SK-N-SH (cell line): ENCODE data around the gene BNC2. TPM values are rescaled to one million over a fixed set of nuclear protein-coding genes. Genes with fewer than 3 reads are reported as not detected.

Experiments
- CTCF ChIA-PET: fragments of 300-600, 350-600 bp; formaldehyde crosslinking; extraction: SDS; loops from one replicate; lab custom pipeline; 2021; lab: Yijun Ruan, JAX
- POLR2A ChIA-PET: fragments of 350-600 bp; sonication (Branson Sonifier 250); formaldehyde crosslinking; extraction: SDS; loops from one replicate; lab custom pipeline; 2020; ENCODE audit warnings: antibody characterized with exemption, inconsistent platforms; lab: Yijun Ruan, JAX
- DNase-seq: peaks from one replicate; pipeline ENCODE4 v3.0.0; 2012
- H2AFZ ChIP-seq: fragments of 200-600 bp; sonication (generic); 2 replicates; pipeline ENCODE4 v1.8.1; 2016; ENCODE audit warnings: antibody characterized with exemption, mild to moderate bottlenecking, low read depth
- H3F3A ChIP-seq: fragments of 200-600 bp; sonication (generic); replicated peaks from 2 replicates; pipeline ENCODE3; 2016; ENCODE audit warnings: antibody characterized with exemption, mild to moderate bottlenecking; ENCODE audit not compliant: insufficient read depth
- H3K27ac ChIP-seq, 2 experiments: fragments of 200-500 bp in 1 of 2; fragments of 200-600 bp in 1 of 2; sonication (Bioruptor generic) in 1 of 2; sonication (generic), shearing (Covaris generic) in 1 of 2; 2 replicates each; pipeline versions ENCODE4 v1.5.1 to v1.6.1; 2014 to 2016; ENCODE audit warnings: low read depth in 2 of 2, inconsistent platforms in 1 of 2, low read length in 1 of 2, mild to moderate bottlenecking in 1 of 2, mixed read lengths in 1 of 2
- H3K27me3 ChIP-seq: fragments of 200-600 bp; sonication (generic), shearing (Covaris generic); 2 replicates; pipeline ENCODE4 v1.6.1; 2016; ENCODE audit warnings: mixed run types; ENCODE audit not compliant: insufficient read depth
- H3K36me3 ChIP-seq, 2 experiments: fragments of 200-500 bp in 1 of 2; fragments of 200-600 bp in 1 of 2; sonication (Bioruptor generic) in 1 of 2; sonication (generic) in 1 of 2; replicated peaks in 1 of 2; 2 replicates each; pipeline versions ENCODE3 to v1.5.1; 2014 to 2016; ENCODE audit warnings: low read length in 1 of 2, mild to moderate bottlenecking in 1 of 2; ENCODE audit not compliant: insufficient read depth in 2 of 2, control insufficient read depth in 1 of 2
- H3K4me1 ChIP-seq, 2 experiments: fragments of 200-500 bp in 1 of 2; fragments of 200-600 bp in 1 of 2; sonication (Bioruptor generic) in 1 of 2; sonication (generic), shearing (Covaris generic) in 1 of 2; 2 replicates each; pipeline versions ENCODE4 v1.5.1 to v1.6.1; 2014 to 2016; ENCODE audit warnings: low read depth in 1 of 2, low read length in 1 of 2, mixed run types in 1 of 2; ENCODE audit not compliant: insufficient read depth in 2 of 2, control insufficient read depth in 1 of 2
- H3K4me2 ChIP-seq: fragments of 200-600 bp; sonication (generic), shearing (Covaris generic); 2 replicates; pipeline ENCODE4 v1.6.1; 2017; ENCODE audit warnings: mixed run types
- H3K4me3 ChIP-seq, 2 experiments: fragments of 200-500 bp in 1 of 2; fragments of 200-600 bp in 1 of 2; sonication (Bioruptor generic) in 1 of 2; sonication (generic), shearing (Covaris generic) in 1 of 2; 2 replicates each; pipeline versions ENCODE4 v1.5.1 to v1.8.1; 2014 to 2016; ENCODE audit warnings: low read depth in 2 of 2, inconsistent platforms in 1 of 2, low read length in 1 of 2, mild to moderate bottlenecking in 1 of 2, mixed read lengths in 1 of 2, moderate library complexity in 1 of 2
- H3K79me2 ChIP-seq: fragments of 200-600 bp; sonication (generic); 2 replicates; pipeline ENCODE4 v1.8.1; 2017; ENCODE audit warnings: mild to moderate bottlenecking; ENCODE audit not compliant: insufficient read depth
- H3K9ac ChIP-seq: fragments of 200-600 bp; sonication (generic); 2 replicates; pipeline ENCODE4 v1.6.1; 2017; ENCODE audit warnings: mixed run types
- H3K9me2 ChIP-seq: fragments of 200-600 bp; sonication (generic); 2 replicates; pipeline ENCODE4 v1.6.1; 2017; ENCODE audit warnings: mixed run types
- H3K9me3 ChIP-seq: fragments of 200-600 bp; sonication (generic); 2 replicates; pipeline ENCODE4 v1.6.1; 2017; ENCODE audit warnings: mixed run types, mild to moderate bottlenecking, moderate library complexity
- H4K20me1 ChIP-seq: fragments of 200-600 bp; sonication (generic); 2 replicates; pipeline ENCODE4 v1.6.1; 2017; ENCODE audit warnings: mild to moderate bottlenecking, mixed run types; ENCODE audit not compliant: insufficient read depth
- CHD2 ChIP-seq: fragments of 150-350 bp; IDR thresholded peaks from 2 replicates; pipeline ENCODE4 v1.6.1; 2018; ENCODE audit warnings: low read length; ENCODE audit not compliant: partially characterized antibody
- ELF1 ChIP-seq: IDR thresholded peaks from 2 replicates; pipeline ENCODE4 v1.4.0; 2012
- EZH2phosphoT487 ChIP-seq: fragments of 200-600 bp; sonication (generic); IDR thresholded peaks from 2 replicates; pipeline ENCODE4 v1.6.1; 2017; ENCODE audit warnings: low read depth, mixed run types, mild to moderate bottlenecking, antibody characterized with exemption, moderate library complexity, borderline replicate concordance
- FOXJ3 ChIP-seq: sonication (generic); formaldehyde crosslinking; IDR thresholded peaks from 2 replicates; pipeline ENCODE4 v1.5.1; 2020; ENCODE audit warnings: mild to moderate bottlenecking, missing genetic modification reagents
- GABPA ChIP-seq: IDR thresholded peaks from 2 replicates; pipeline ENCODE4 v1.4.0; 2012; ENCODE audit warnings: low read depth, mild to moderate bottlenecking
- GATA2 ChIP-seq: sonication (generic); formaldehyde crosslinking; IDR thresholded peaks from 2 replicates; pipeline ENCODE4 v1.5.0; 2020; ENCODE audit warnings: mild to moderate bottlenecking, missing genetic modification reagents
- MAX ChIP-seq: IDR thresholded peaks from 2 replicates; pipeline ENCODE4 v1.4.0; 2012; ENCODE audit warnings: low read depth
- MEF2A ChIP-seq: IDR thresholded peaks from 2 replicates; pipeline ENCODE4 v1.4.0; 2012; ENCODE audit warnings: low read depth, borderline replicate concordance
- MXI1 ChIP-seq: IDR thresholded peaks from 2 replicates; pipeline ENCODE4 v1.6.1; 2012; ENCODE audit warnings: mild to moderate bottlenecking, low read depth, low read length, improper control_type of control experiment
- NFIC ChIP-seq: IDR thresholded peaks from 2 replicates; pipeline ENCODE4 v1.4.0; 2012; ENCODE audit warnings: borderline replicate concordance
- PBX3 ChIP-seq: IDR thresholded peaks from 2 replicates; pipeline ENCODE4; 2012
- RAD21 ChIP-seq: IDR thresholded peaks from 2 replicates; pipeline ENCODE4 v1.6.1; 2012; ENCODE audit warnings: mild to moderate bottlenecking, low read length
- RCOR1 ChIP-seq: fragments of 150-350 bp; IDR thresholded peaks from 2 replicates; pipeline ENCODE4 v1.6.1; 2017; ENCODE audit warnings: antibody characterized with exemption, low read length
- REST ChIP-seq: IDR thresholded peaks from 2 replicates; pipeline ENCODE4 v1.6.1; 2012; ENCODE audit warnings: mild to moderate bottlenecking, low read depth, low read length, moderate library complexity
- RFX5 ChIP-seq: IDR thresholded peaks from 2 replicates; pipeline ENCODE4 v1.6.1; 2012; ENCODE audit warnings: mild to moderate bottlenecking, improper control_type of control experiment, low read length
- RXRA ChIP-seq: IDR thresholded peaks from 2 replicates; pipeline ENCODE4 v1.4.0; 2012; ENCODE audit warnings: low read depth, mild to moderate bottlenecking, borderline replicate concordance
- SMC3 ChIP-seq: IDR thresholded peaks from 2 replicates; pipeline ENCODE4 v1.6.1; 2012; ENCODE audit warnings: low read depth, low read length, improper control_type of control experiment
- TCF12 ChIP-seq: IDR thresholded peaks from 2 replicates; pipeline ENCODE4 v1.4.0; 2012
- TEAD4 ChIP-seq: IDR thresholded peaks from 2 replicates; pipeline ENCODE4 v1.4.0; 2012; ENCODE audit warnings: mild to moderate bottlenecking, borderline replicate concordance; ENCODE audit not compliant: insufficient read depth
- WGBS: methylation state at CpG from one replicate; pipeline ENCODE4 v1.1.6; 2017; ENCODE audit warnings: low lambda C conversion rate; 5-methylcytosine and 5-hydroxymethylcytosine counted together
- polyA plus RNA-seq, 3 experiments: library from polyadenylated mRNA; depleted of rRNA; stranded (reverse); fragments of >200 nt; gene quantifications; 2 replicates each; pipeline ENCODE4 v1.2.3, GENCODE V29; 2012
- TF ChIP-seq, protein P1 (sequence below): IDR thresholded peaks from 2 replicates; pipeline ENCODE4 v1.4.0; 2012; ENCODE audit warnings: low read depth, borderline replicate concordance
- TF ChIP-seq, protein P2 (sequence below): fragments of 150-350 bp; IDR thresholded peaks from 2 replicates; pipeline ENCODE4 v1.6.1; 2016; ENCODE audit warnings: mild to moderate bottlenecking, low read depth, low read length
- TF ChIP-seq, protein P3 (sequence below): fragments of 200-600 bp; sonication (generic); IDR thresholded peaks from 2 replicates; pipeline ENCODE4 v1.6.1; 2017; ENCODE audit warnings: antibody characterized with exemption, mild to moderate bottlenecking, moderate library complexity

The BNC2 gene
- polyA plus RNA-seq, 1 of the 3 experiments (the other 2 are of a cell fraction) = 8.8 TPM

- no peak overlapping the region; the same call in 1 of the 2 replicates for H2AFZ ChIP-seq
- 0 out of 2 replicates have a peak overlapping the region, but pooled peaks have one; percentile 2 for H3K9ac ChIP-seq
- WGBS = 35% methylated on average over 8 of the region's 8 CpGs
- peak; percentile 39 for DNase-seq
- H3K9me2 ChIP-seq = no peaks in the 10 kb centered on the region
- peak overlapping the region; percentile 55 to 79 for H3K27ac ChIP-seq
- peaks cover 15% of the 10 kb centered on the region for H3F3A ChIP-seq
- H3K9me3 ChIP-seq = no peaks in the 10 kb centered on the region
- H3K4me3 ChIP-seq = no peak overlapping the region
- no peaks in the 10 kb centered on the region for H3K27me3 ChIP-seq
- no peaks in the 10 kb centered on the region for H3K36me3 ChIP-seq
- H3K4me1 ChIP-seq = peaks cover 16 to 24% of the 10 kb centered on the region in 2 experiments
- no peaks in the 10 kb centered on the region for H4K20me1 ChIP-seq
- peak overlapping the region; percentile 62 for H3K4me2 ChIP-seq
- ChIA-PET CTCF (interaction anchor here (0.7 to 0.9 kb wide), 2 partner anchors 9 to 32 kb away, joined by 3 read pairs; no protein-coding TSS in a partner anchor), POLR2A (no interaction called here)
- peaks cover 45% of the 10 kb centered on the region for H3K79me2 ChIP-seq
- TF ChIP-seq ELF1 = no peak
- TF ChIP-seq REST = no peak
- TF ChIP-seq GATA2 (CRISPR knock-in tag) = no peak
- TF ChIP-seq, protein P1, sequence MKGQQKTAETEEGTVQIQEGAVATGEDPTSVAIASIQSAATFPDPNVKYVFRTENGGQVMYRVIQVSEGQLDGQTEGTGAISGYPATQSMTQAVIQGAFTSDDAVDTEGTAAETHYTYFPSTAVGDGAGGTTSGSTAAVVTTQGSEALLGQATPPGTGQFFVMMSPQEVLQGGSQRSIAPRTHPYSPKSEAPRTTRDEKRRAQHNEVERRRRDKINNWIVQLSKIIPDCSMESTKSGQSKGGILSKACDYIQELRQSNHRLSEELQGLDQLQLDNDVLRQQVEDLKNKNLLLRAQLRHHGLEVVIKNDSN = no peak
- no peak for TF ChIP-seq EZH2phosphoT487
- no peak for TF ChIP-seq GABPA
- TF ChIP-seq TCF12 = peak; percentile 36
- TF ChIP-seq MXI1 = no peak
- TF ChIP-seq RFX5 = no peak
- TF ChIP-seq RXRA = no peak
- TF ChIP-seq CHD2 = no peak
- peak; percentile 14; the same call in 1 of the 2 replicates for TF ChIP-seq SMC3
- TF ChIP-seq, protein P2, sequence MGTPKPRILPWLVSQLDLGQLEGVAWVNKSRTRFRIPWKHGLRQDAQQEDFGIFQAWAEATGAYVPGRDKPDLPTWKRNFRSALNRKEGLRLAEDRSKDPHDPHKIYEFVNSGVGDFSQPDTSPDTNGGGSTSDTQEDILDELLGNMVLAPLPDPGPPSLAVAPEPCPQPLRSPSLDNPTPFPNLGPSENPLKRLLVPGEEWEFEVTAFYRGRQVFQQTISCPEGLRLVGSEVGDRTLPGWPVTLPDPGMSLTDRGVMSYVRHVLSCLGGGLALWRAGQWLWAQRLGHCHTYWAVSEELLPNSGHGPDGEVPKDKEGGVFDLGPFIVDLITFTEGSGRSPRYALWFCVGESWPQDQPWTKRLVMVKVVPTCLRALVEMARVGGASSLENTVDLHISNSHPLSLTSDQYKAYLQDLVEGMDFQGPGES = no peak
- no peak for TF ChIP-seq TEAD4
- TF ChIP-seq PBX3 = no peak
- TF ChIP-seq, protein P3, sequence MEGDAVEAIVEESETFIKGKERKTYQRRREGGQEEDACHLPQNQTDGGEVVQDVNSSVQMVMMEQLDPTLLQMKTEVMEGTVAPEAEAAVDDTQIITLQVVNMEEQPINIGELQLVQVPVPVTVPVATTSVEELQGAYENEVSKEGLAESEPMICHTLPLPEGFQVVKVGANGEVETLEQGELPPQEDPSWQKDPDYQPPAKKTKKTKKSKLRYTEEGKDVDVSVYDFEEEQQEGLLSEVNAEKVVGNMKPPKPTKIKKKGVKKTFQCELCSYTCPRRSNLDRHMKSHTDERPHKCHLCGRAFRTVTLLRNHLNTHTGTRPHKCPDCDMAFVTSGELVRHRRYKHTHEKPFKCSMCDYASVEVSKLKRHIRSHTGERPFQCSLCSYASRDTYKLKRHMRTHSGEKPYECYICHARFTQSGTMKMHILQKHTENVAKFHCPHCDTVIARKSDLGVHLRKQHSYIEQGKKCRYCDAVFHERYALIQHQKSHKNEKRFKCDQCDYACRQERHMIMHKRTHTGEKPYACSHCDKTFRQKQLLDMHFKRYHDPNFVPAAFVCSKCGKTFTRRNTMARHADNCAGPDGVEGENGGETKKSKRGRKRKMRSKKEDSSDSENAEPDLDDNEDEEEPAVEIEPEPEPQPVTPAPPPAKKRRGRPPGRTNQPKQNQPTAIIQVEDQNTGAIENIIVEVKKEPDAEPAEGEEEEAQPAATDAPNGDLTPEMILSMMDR = peak; percentile 26; the same call in 1 of the 2 replicates
- TF ChIP-seq MEF2A = no peak
- no peak for TF ChIP-seq FOXJ3
- no peak for TF ChIP-seq MAX
- peak; percentile 47 for TF ChIP-seq RAD21
- TF ChIP-seq NFIC = no peak
- no peak for TF ChIP-seq RCOR1
These were observed 45.7 kb downstream of the BNC2 start for GRCh38 chr9:16824545-16825330.
